K562 (cell line): ENCODE results near the gene BRAF. TPM values are rescaled to one million over a fixed set of nuclear protein-coding genes. Genes with fewer than 3 reads are reported as not detected.
A peak's percentile ranks its signal among the peaks of the same experiment; 100 is the strongest.

Source experiments
- ATAC-seq: fragments of 200-7000 bp; cut with Tn5 transposase; 3 replicates; pipeline ENCODE4 v1.9.1; 2020; ENCODE audit warnings: moderate library complexity
- BruUV-seq: library from RNA; stranded (reverse); fragments of 400-500 nt; replicated peaks from 2 replicates; lab custom pipeline; 2021; lab: Mats Ljungman, UMichigan
- CTCF ChIA-PET: fragments of 300-600 bp; formaldehyde crosslinking; extraction: SDS; loops from one replicate; lab custom pipeline; 2021; ENCODE audit warnings: low intra/inter-chr PET ratio; lab: Yijun Ruan, JAX
- POLR2A ChIA-PET: fragments of 300-600, 350-650 bp; sonication (Branson Sonifier 250); formaldehyde crosslinking; extraction: SDS; loops from one replicate; lab custom pipeline; 2021; ENCODE audit warnings: antibody characterized with exemption, inconsistent platforms; lab: Yijun Ruan, JAX
- DNase-seq, 4 experiments: peaks; one replicate each; pipeline versions ENCODE4 v3.0.0 to v3.0.0-alpha.2; 2011 to 2018; ENCODE audit warnings: low spot score in 3 of 4, mixed read lengths in 3 of 4; ENCODE audit errors: extremely low read depth in 1 of 4
- FAIRE-seq: peaks from 2 replicates; lab custom pipeline; 2011; peaks lifted over from hg19 to GRCh38; lab: Jason Lieb, UNC
- H2AFZ ChIP-seq: 2 replicates; pipeline ENCODE4 v1.6.0; 2011; ENCODE audit warnings: low read depth, low read length, control low read depth, inconsistent platforms
- H3K27ac ChIP-seq: fragments of 200-600 bp; 3 replicates; pipeline ENCODE4 v1.8.0; 2011; ENCODE audit warnings: low read depth, mild to moderate bottlenecking, control low read depth, inconsistent platforms, low read length, moderate library complexity, mixed read lengths; ENCODE audit errors: extremely low read depth
- H3K27me3 ChIP-seq, 2 experiments: fragments of 300-600 bp in 1 of 2; 2 replicates in 1 of 2; 3 replicates in 1 of 2; pipeline versions ENCODE4 v1.6.0 to v1.8.0; 2011; ENCODE audit warnings: inconsistent platforms in 2 of 2, low read length in 2 of 2, mild to moderate bottlenecking in 1 of 2, mixed read lengths in 1 of 2, moderate library complexity in 1 of 2; ENCODE audit not compliant: control insufficient read depth in 2 of 2, insufficient read depth in 2 of 2
- H3K36me3 ChIP-seq: fragments of 300-600 bp; 3 replicates; pipeline ENCODE4 v1.8.0; 2011; ENCODE audit warnings: mild to moderate bottlenecking, low read length, inconsistent platforms; ENCODE audit not compliant: control insufficient read depth, insufficient read depth
- H3K4me1 ChIP-seq, 2 experiments: fragments of 200-600 bp in 1 of 2; replicated peaks in 1 of 2; 2 replicates in 1 of 2; 3 replicates in 1 of 2; pipeline versions ENCODE4 v1.5.1 to v1.8.0; 2011; ENCODE audit warnings: inconsistent platforms in 2 of 2, low read length in 2 of 2, mild to moderate bottlenecking in 1 of 2, mixed read lengths in 1 of 2, moderate library complexity in 1 of 2; ENCODE audit not compliant: control insufficient read depth in 2 of 2, insufficient read depth in 2 of 2
- H3K4me2 ChIP-seq: 2 replicates; pipeline ENCODE4 v1.6.1; 2011; ENCODE audit warnings: low read length, control low read depth, inconsistent platforms, mixed read lengths; ENCODE audit not compliant: insufficient read depth
- H3K4me3 ChIP-seq: fragments of 200-600 bp; sonication (generic), shearing (Covaris generic); 2 replicates; pipeline ENCODE4 v1.5.1; 2016; ENCODE audit warnings: control low read depth, inconsistent platforms
- H3K79me2 ChIP-seq: fragments of 200-600 bp; 3 replicates; pipeline ENCODE4 v1.8.0; 2011; ENCODE audit warnings: low read length, inconsistent platforms; ENCODE audit not compliant: control insufficient read depth, insufficient read depth
- H3K9ac ChIP-seq, 2 experiments: 2 replicates each; pipeline versions ENCODE4 v1.6.0 to v1.6.1; 2011; ENCODE audit warnings: low read depth in 2 of 2, low read length in 2 of 2, control low read depth in 1 of 2, inconsistent platforms in 1 of 2, mild to moderate bottlenecking in 1 of 2, mixed read lengths in 1 of 2; ENCODE audit not compliant: insufficient read depth in 1 of 2
- H3K9me1 ChIP-seq: one replicate; pipeline ENCODE4 v1.6.0; 2011; ENCODE audit warnings: inconsistent platforms, mild to moderate bottlenecking, low read length, moderate library complexity; ENCODE audit not compliant: control insufficient read depth, insufficient read depth
- H3K9me3 ChIP-seq: replicated peaks from 2 replicates; pipeline ENCODE4 v1.5.1; 2011; ENCODE audit warnings: low read depth, low read length, inconsistent platforms; ENCODE audit not compliant: control insufficient read depth, insufficient read depth
- H4K20me1 ChIP-seq: replicated peaks from 2 replicates; pipeline ENCODE4 v1.6.1; 2011; ENCODE audit warnings: low read length, inconsistent platforms, mixed read lengths; ENCODE audit not compliant: control insufficient read depth, insufficient read depth
- PBX2 ChIP-seq, 2 experiments: IDR thresholded peaks in 1 of 2; conservative IDR thresholded peaks in 1 of 2; 2 replicates each; pipeline ENCODE4 v1.6.1; 2016; ENCODE audit warnings: low read depth in 2 of 2, mild to moderate bottlenecking in 1 of 2, missing compliant biosample characterization in 1 of 2, missing genetic modification characterization in 1 of 2, moderate library complexity in 1 of 2
- PCBP1 ChIP-seq: fragments of 200-400 bp; formaldehyde crosslinking; IDR thresholded peaks from 2 replicates; pipeline ENCODE4 v1.6.1; 2018; ENCODE audit warnings: mild to moderate bottlenecking, low read depth, low read length; ENCODE audit not compliant: poor library complexity, severe bottlenecking
- ZBTB40 ChIP-seq, 2 experiments: fragments of 450-650 bp in 1 of 2; sonication (generic) in 1 of 2; formaldehyde crosslinking in 1 of 2; IDR thresholded peaks; 2 replicates each; pipeline versions ENCODE4 v1.7.1 to v1.9.0; 2016 to 2022; ENCODE audit warnings: inconsistent platforms in 1 of 2, mild to moderate bottlenecking in 1 of 2, missing genetic modification reagents in 1 of 2
- ZNF277 ChIP-seq: fragments of 250-450 bp; sonication (Bioruptor Pico); IDR thresholded peaks from 2 replicates; pipeline ENCODE4 v1.8.0; 2022; ENCODE audit warnings: inconsistent platforms, mild to moderate bottlenecking, moderate library complexity, borderline replicate concordance
- WGBS: fragments of 100-300 bp; shearing (Covaris generic); methylation state at CpG from one replicate; pipeline ENCODE4 v1.1.6; 2016; ENCODE audit warnings: low coverage, mixed read lengths; ENCODE audit not compliant: insufficient coverage; ENCODE audit errors: missing lambda C conversion rate; 5-methylcytosine and 5-hydroxymethylcytosine counted together
- in situ Hi-C: fragments of 300-500 bp; cut with MboI; formaldehyde crosslinking; loops from 4 replicates; pipeline ENCODE4 v1.15.0; 2018; ENCODE audit warnings: inconsistent platforms, mixed read lengths
- intact Hi-C: fragments of 100-400 bp; cut with micrococcal nuclease; formaldehyde crosslinking; loops from 2 replicates; pipeline ENCODE4 v1.14.2; 2022
- polyA plus RNA-seq, 8 experiments: library from polyadenylated mRNA; depleted of rRNA in 4 of 8; stranded (reverse) in 5 of 8; unstranded in 3 of 8; fragments of >200 nt; fragmentation: Nextera tagmentation in 2 of 8; fragmentation: Illumina TruSeq in 1 of 8; extraction: Ambion mirVana in 2 of 8; extraction: Trizol in 1 of 8; gene quantifications; 2 replicates each; pipeline versions ENCODE4 v1.2.1 to v1.2.3, GENCODE V29; 2011 to 2014; ENCODE audit warnings: inconsistent platforms in 1 of 8, missing spikeins in 1 of 8
- total RNA-seq, 7 experiments: library from RNA; depleted of rRNA in 6 of 7; stranded (reverse); fragments of >200 nt in 6 of 7; fragmentation: Illumina TruSeq in 2 of 7; extraction: Trizol in 2 of 7; gene quantifications; 2 replicates each; pipeline versions ENCODE4 v1.2.1 to v1.2.3, GENCODE V29; 2011 to 2021; ENCODE audit warnings: low replicate concordance in 1 of 7

Gene BRAF
- total and polyA plus RNA-seq, 9 of the 15 experiments (the other 6 are each of a cell fraction or from before 2014, with no cell fraction given), result 3.6 to 38.3 (median 21.9) TPM

GRCh38 chr7:140909476-140910161 lies 15.1 kb downstream of the BRAF start:
- no peak overlapping the region for H3K9ac ChIP-seq
- FAIRE-seq (no peak), ATAC-seq (no peak), DNase-seq (no peak)
- H3K4me3 ChIP-seq, result no peak overlapping the region
- H3K4me2 ChIP-seq, result no peak overlapping the region
- H3K27me3 ChIP-seq, result no peaks in the 10 kb centered on the region
- CTCF ChIA-PET, result no interaction called here
- H3K4me1 ChIP-seq, result peaks cover 0 to 12% of the 10 kb centered on the region in 2 experiments; a peak in 3 of 5 replicates
- no peaks in the 10 kb centered on the region for H3K9me1 ChIP-seq
- H3K27ac ChIP-seq, result no peak overlapping the region
- peaks cover 8% of the 10 kb centered on the region; the same call in 1 of the 2 replicates for H4K20me1 ChIP-seq
- in situ Hi-C loops (no loop called here), intact Hi-C loops (no loop called here)
- 82% methylated on average over 5 of the region's 5 CpGs for WGBS
- BruUV-seq, result no TSS peak
- H2AFZ ChIP-seq, result no peak overlapping the region
- POLR2A ChIA-PET, result interaction anchor here (0.6 kb wide), 1 partner anchor 9 kb away, joined by 3 read pairs; no protein-coding TSS in a partner anchor
- no peaks in the 10 kb centered on the region for H3K9me3 ChIP-seq
- peaks cover 86% of the 10 kb centered on the region for H3K79me2 ChIP-seq
- H3K36me3 ChIP-seq, result no peaks in the 10 kb centered on the region; the same call in 2 of the 3 replicates
- TF ChIP-seq ZNF277 (no peak), PCBP1 (no peak), ZBTB40 (IDR thresholded peaks at IDR 0.05) (peak; percentile 74), ZBTB40 (CRISPR knock-in tag; IDR thresholded peaks at IDR 0.05) (peak; percentile 65; the same call in 1 of the 2 replicates), PBX2 (CRISPR knock-in tag; IDR thresholded peaks at IDR 0.05; ENCODE audit: low read depth) (no peak), PBX2 (tag; conservative IDR thresholded peaks at IDR 0.05; ENCODE audit: low read depth) (0 out of 2 replicates have a peak, but pooled peaks have one; percentile 14)
